Activated naive CD4-positive, alpha-beta T cell treated with anti-CD3 and anti-CD28 coated beads, Interleukin-2, amount 50 U/mL, for 16 hours (primary cell): ENCODE data around the gene OCEL1.
"Not testable (repeated sequence)": the region's sequence is repeated elsewhere in the genome, so short reads cannot be mapped to it uniquely, and the experiment has no call there.

ENCODE experiments used
- DNase-seq: peaks from one replicate; pipeline ENCODE4 v3.0.0-alpha.2; 2020

Gene OCEL1, protein sequence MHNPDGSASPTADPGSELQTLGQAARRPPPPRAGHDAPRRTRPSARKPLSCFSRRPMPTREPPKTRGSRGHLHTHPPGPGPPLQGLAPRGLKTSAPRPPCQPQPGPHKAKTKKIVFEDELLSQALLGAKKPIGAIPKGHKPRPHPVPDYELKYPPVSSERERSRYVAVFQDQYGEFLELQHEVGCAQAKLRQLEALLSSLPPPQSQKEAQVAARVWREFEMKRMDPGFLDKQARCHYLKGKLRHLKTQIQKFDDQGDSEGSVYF

DNA sequence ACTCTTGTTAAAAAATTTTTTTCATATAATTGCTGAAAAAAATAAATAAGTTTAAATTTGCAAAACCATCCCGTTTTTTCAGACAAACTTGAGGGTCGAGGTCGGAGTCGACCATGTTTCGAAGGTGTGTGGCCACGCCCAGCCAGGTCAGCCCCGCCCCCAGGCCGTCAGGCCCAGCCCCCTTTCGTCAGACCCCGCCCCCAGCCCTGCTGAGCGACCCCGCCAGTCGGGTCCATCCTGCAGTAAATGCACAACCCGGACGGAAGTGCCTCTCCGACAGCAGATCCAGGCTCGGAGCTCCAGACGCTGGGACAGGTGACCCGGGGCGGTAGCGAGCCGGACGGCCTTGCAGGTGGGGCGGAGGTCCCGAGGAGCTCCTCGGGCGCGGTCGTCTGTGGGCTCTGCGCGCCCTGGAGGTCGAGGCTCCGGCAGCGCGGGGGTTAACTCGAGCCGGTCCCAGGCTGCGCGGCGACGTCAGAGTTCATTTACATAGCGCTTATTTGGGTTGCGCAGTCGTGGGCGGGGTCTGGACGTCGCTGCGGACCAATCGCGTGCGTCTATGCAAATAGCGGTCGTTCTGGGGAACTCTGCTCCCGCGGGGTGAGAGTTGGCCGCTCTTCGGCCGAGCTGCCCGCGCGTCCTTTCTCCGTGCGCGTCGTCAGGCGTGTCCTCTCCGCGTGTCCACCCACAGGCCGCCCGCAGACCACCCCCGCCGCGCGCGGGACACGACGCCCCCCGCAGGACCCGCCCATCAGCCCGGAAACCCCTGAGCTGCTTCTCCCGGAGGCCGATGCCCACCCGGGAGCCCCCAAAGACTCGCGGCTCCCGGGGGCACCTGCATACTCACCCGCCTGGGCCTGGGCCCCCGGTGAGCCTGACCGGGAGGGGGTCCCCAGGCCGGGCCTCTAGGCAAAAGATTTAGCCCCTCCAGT lies at the start of gene OCEL1:
Gene OCEL1, plus strand, starts transcription at position 225 of the 932 bp plus-strand sequence. Its CDS starts 22 bp downstream, at position 247.
- peak; percentile 97 for DNase-seq

GRCh38 chr19:17178291-17178690 lies 47.7 kb upstream of the OCEL1 start:
- no peak for DNase-seq

- DNase-seq = no peak
Measured at GRCh38 chr19:17180997-17181702, 44.9 kb upstream of the OCEL1 start.

DNA sequence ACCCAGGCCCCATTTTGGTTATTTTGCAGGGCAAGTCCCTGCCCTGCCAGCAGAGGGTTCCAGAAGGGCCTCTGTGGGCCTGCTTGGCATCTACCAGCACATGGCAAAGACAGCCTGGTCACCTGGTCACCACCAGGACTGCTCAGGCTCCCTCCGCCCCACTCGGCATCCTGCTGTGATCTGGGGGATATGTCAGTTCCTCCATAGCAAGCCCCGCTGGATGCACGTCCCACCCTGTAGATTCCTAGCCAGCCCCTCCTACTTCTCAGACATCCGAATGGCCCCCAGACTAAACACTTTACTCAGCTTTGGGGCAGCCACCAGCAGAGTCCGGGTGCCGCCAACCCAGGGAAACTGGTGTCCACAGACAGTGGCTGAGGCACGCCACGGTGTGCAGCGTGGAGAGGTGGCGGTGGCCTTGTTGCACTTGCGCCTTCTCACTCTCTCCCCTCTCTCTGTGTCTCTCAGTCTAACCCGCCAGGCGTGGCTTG lies 42.7 kb upstream of the OCEL1 start:
- DNase-seq = peak; percentile 27

- no peak for DNase-seq
Measured at GRCh38 chr19:17183858-17184321, 42.1 kb upstream of the OCEL1 start.

GRCh38 chr19:17184371-17184841 lies 41.6 kb upstream of the OCEL1 start:
- DNase-seq = peak; percentile 34

GRCh38 chr19:17185590-17185989 lies 40.4 kb upstream of the OCEL1 start:
- DNase-seq = no peak

DNA sequence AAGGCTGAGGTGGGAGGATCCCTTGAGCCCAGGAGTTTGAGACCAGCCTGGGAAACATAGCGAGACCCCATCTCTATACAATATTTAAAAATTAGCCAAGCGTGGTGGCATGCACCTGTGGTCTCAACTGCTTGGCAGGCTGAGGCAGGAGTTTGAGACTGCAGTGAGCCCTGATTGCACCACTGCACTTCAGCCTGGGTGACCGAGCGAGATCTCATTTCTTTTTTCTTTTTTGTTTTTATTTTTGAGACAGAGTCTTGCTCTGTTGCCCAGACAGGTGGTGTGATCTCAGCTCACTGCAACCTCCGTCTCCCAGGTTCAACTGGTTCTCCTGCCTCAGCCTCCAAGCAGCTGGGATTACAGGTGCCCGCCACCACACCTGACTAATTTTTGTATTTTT lies 34.3 kb upstream of the OCEL1 start:
- not testable (repeated sequence) for DNase-seq

- no peak for DNase-seq
Measured at GRCh38 chr19:17192751-17193150, 33.3 kb upstream of the OCEL1 start.

- no peak for DNase-seq
Measured at GRCh38 chr19:17194608-17195007, 31.4 kb upstream of the OCEL1 start.

DNA sequence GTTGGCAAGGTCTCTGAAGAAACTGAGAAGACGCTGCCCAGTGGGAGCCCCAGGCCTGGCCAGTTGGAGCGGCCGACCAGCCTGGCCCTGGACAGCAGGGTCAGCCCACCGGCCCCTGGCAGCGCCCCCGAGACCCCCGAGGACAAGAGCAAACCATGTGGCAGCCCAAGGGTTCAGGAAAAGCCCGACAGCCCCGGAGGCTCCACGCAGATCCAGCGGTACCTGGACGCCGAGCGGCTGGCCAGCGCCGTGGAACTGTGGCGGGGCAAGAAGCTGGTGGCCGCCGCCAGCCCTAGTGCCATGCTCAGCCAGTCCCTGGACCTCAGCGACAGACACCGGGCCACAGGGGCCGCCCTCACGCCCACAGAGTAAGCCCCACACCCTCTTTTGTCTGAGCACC lies 30.9 kb upstream of the OCEL1 start:
- no peak for DNase-seq

GRCh38 chr19:17196610-17197009 lies 29.4 kb upstream of the OCEL1 start:
- no peak for DNase-seq

- DNase-seq = no peak
Measured at GRCh38 chr19:17197666-17198065, 28.4 kb upstream of the OCEL1 start.

- DNase-seq = no peak
Measured at GRCh38 chr19:17200408-17201079, 25.5 kb upstream of the OCEL1 start.

GRCh38 chr19:17202249-17202648 lies 23.8 kb upstream of the OCEL1 start:
- peak; percentile 36 for DNase-seq

- DNase-seq = no peak
Measured at GRCh38 chr19:17202713-17203112, 23.3 kb upstream of the OCEL1 start.

- peak; percentile 71 for DNase-seq
Measured at GRCh38 chr19:17205237-17206140, 20.5 kb upstream of the OCEL1 start.

- DNase-seq = no peak
Measured at GRCh38 chr19:17206736-17207581, 19.1 kb upstream of the OCEL1 start.

- peak; percentile 41 for DNase-seq
Measured at GRCh38 chr19:17209126-17210036, 16.6 kb upstream of the OCEL1 start.
